Stimulated activated CD8-positive, alpha-beta memory T cell treated with anti-CD3 and anti-CD28 coated beads, Interleukin-12 subunit alpha, Interleukin-12 subunit beta, amount 100 ng/mL, for 24 hours (primary cell): ENCODE results near the gene IL17RB.

Experiments
- DNase-seq: peaks from one replicate; pipeline ENCODE4 v3.0.0-alpha.2; 2020; ENCODE audit errors: extremely low read depth

The IL17RB gene

GRCh38 chr3:53830944-53831343 lies 15.4 kb upstream of the IL17RB start:
- no peak for DNase-seq

- no peak for DNase-seq
Observed at GRCh38 chr3:53833053-53833645, 13.2 kb upstream of the IL17RB start.

GRCh38 chr3:53833700-53834099 lies 12.7 kb upstream of the IL17RB start:
- DNase-seq, result no peak

DNA sequence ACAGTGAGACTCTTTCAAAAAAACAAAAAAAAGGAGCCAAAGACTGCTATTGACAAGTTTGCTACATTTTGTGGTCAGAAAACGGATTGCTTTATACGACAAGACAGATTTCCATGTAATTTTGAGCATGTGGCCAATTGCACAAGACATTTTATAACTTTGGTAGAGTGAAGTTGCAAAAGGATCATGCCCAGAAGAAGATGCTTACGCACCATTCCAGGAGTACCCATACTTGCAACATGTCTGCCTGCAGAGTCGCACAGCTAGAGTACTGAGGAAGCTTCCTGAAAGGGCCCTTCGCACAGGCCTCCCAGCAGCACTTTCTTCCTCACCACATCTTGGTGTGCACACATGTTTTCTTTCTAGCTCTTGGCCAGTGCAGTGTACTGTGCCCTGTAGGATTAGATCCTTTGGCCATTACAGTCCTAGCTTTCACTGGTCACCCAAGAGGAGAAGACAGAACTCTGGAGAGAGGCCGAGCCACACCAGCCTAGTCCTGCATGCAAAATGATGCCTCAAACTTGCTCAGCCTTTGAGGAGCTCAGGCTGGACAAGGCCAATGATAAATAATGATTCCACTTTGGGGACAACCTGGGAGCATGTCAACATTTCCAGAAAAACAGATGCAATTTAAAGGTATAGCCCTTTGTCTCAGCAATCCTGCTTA lies 11.8 kb upstream of the IL17RB start:
- DNase-seq, result no peak

GRCh38 chr3:53835257-53835656 lies 11.1 kb upstream of the IL17RB start:
- DNase-seq, result no peak

DNA sequence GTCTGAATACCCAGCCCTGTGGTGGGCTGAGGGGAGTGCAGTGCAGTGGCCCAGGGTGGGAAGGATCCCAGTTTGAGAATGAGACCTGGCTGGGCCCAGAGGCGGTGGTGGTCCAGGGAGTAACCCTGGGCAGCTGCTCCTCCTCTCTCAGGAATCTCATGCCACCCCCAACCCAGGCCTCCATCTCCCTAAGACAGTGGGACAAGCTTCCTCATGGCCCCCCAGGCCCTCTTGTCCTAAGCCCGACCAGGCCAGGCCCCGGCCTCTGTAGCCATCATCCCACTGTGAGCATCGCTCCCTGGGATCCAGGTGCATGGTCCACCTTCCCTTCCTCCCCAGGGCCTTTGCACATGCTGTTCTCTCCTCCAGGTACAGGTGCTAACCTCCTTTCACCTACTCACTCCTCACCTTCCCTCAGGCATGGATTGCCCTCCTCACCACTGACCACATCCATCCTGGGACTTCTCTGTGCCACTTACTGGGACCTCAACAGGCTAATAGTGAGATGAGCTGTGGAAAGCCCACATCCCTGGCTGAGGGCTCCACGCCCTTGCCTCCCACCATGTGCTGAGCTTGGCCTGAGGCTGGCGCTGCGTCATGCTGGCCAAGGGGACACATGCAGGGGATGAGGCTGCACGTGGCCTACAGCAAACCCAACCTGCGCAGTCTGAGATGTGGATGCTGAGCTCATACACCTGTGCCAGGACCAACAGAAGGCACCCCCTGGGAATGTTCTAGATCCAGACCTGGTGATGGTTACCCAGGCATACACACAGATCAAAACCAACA lies 10.1 kb upstream of the IL17RB start:
- DNase-seq, result no peak

GRCh38 chr3:53837331-53837730 lies 9.0 kb upstream of the IL17RB start:
- no peak for DNase-seq

DNA sequence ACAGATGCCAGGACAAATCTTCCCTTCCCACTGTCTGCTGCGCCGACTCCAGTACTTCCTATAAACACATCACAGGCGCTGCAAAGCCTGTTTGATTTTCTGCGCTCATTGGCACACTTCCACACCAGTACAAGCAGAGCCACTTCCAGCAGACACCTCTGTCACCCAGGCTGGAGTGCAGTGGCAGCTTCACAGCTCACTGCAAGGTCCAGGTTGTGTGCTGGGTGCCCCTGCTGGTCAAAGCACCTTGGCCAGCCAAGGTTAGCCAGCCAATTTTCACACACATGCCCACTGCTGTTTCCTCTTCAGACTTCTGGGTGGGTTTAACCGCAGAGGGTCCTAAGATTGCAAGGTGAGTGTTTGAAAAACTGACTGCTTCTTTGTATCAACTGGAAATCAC lies 5.1 kb upstream of the IL17RB start:
- DNase-seq, result no peak

DNA sequence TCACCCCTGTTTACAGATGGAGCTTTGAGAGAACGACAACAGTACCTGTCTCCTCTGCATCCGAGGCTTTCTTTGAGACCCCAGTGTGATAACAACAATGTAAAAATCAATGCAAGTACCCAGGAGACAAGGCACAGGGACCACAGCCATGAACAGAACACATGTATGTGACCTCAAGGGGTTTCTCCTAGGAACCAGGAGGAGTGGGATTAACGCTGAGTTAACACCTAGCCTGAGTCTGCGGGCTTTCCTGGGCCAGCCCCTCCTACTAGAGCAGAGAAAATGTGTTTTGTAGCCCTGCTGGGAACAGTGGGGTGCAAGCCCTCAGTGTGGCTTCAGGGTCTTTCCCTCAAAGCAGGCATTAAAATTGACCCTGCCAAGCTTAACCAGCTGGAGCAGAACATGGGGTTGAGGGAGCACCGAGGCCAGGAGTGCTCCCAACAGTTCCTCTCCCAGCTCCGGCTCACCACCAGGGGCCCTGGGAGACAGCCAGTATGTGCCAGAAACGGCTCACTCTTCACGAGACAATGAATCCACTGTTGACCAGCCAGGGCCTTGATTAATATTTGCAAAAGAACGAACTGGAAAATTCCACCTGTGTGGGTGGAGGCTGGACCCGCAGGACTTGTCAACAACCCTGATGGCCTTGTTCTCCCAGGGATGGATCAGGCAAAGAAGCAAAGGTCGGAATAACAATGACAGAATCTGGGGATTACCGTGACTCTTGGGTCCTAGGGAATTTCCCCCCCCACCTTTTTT lies 3.8 kb upstream of the IL17RB start:
- no peak for DNase-seq

GRCh38 chr3:53843195-53844177 lies 2.9 kb upstream of the IL17RB start:
- no peak for DNase-seq

DNA sequence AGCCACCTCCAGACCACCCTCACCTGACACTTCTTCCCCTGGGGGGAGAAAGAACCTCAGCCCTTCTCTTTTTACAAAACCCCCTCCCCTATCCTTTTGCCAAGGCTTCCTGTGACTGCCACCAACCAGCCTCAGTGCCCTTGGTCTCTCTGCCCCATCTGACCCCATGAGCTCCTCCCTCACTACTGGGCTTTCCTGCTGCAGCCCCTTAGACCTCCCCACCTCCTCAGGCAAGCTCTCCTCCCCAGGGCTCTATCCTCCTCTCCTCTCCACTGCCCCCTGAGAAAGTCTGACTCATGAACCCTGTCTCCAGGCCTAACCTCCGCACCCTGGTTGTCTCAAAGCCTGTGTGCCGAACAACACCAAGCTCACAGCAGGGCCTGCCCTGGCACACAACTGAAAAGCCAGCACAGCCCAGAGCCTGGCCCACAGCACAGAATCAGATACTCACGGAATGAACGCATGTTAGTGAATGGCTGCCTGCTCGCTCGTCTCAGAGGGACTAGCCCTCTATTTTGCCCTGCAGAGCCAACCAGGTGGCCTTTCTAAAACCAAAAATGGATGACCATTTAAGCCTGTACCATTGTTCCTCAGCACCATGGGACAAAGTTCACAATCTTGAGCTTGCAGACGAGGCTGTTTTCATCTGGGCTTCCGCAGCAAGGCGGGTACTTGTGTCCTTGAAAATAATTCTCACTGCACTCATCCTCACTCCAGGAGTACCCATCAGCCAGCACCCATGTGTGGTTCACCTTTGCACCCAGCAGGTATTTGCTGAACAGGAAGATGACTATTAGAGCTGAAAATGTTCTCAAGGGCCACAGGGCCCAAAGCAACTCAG lies 1.9 kb upstream of the IL17RB start:
- DNase-seq, result no peak

- no peak for DNase-seq
Observed at GRCh38 chr3:53845103-53845880, 1.1 kb upstream of the IL17RB start.

DNA sequence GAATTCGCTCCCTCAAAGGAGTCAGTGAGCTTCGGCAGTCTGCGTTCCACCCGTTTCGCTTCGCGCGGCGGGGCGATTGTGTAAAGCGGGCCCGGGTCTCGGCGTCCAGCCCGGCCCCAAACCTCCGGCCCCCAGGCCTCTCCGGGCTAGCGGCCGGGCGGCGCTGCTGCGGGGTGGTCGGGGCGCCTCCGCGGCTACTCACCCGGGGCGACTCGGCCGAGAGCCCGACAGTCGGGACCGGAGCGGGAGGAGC lies 561 bp upstream of the IL17RB start:
- DNase-seq, result no peak

- no peak for DNase-seq
Observed at GRCh38 chr3:53846851-53847155, 435 bp downstream of the IL17RB start.

DNA sequence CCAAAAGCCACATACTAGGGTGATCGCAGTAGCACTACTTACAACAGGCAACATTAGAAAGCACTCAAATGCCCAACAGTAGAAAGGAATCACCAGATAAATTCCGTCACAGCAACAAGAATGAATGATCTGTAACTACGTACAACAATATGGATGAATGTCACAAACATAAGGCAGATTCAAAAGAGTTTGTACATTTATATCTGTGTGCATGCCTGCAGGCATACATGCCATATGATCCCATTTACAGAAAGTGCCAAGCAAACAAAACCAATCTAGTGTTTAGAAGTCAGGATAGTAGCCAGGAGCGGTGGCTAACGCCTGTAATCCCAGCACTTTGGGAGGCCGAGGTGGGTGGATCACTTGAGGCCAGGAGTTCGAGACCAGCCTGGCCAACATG lies 3.5 kb downstream of the IL17RB start:
- DNase-seq, result no peak

- DNase-seq, result no peak
Observed at GRCh38 chr3:53850895-53851294, 4.5 kb downstream of the IL17RB start.

DNA sequence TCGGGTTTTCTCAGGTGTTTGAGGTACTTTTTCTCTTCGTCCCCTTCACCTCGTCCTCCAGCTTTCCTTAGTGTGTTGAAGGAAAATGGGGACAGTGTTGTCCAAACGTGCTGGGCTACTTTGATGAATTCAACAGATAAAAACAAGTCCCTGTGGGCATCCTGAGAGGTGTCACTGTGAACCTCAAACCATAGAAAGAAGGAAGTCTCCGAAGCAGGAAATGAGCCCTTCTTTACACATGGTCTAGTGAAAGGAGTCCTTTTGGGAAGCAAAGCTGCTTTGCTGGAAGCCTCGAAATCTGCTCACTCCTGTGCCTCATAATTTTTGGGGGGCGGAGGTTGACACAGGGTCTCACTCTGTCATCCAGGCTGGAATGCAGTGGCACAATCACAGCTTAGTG lies 10.6 kb downstream of the IL17RB start:
- DNase-seq, result no peak

GRCh38 chr3:53858096-53858741 lies 11.9 kb downstream of the IL17RB start:
- no peak for DNase-seq

- DNase-seq, result no peak
Observed at GRCh38 chr3:53859178-53859577, 12.8 kb downstream of the IL17RB start.
